Measurements from ENCODE around the gene SLCO1B3. TPM values are rescaled to one million over a fixed set of nuclear protein-coding genes. Genes with fewer than 3 reads are reported as not detected.

Gene SLCO1B3
- total RNA-seq, 1 experiment from 2014 or later, result not detected

GRCh38 chr12:20805921-20806320, 4.6 kb upstream of the SLCO1B3 start:
- CTCF ChIA-PET, result interaction anchor here (0.6 kb wide), 1 partner anchor 582 kb away, joined by 3 read pairs; no protein-coding TSS in a partner anchor
- Mint-ChIP-seq H3K4me1 (ENCODE audit: insufficient read depth, unreplicated experiment) (no peaks in the 10 kb centered on the region), H3K27me3 (ENCODE audit: insufficient read depth, unreplicated experiment) (no peaks in the 10 kb centered on the region), H3K27ac (ENCODE audit: low read depth, unreplicated experiment) (no peak overlapping the region), H3K9me3 (ENCODE audit: unreplicated experiment) (no peaks in the 10 kb centered on the region), H3K36me3 (ENCODE audit: insufficient read depth, unreplicated experiment) (no peaks in the 10 kb centered on the region), H3K4me3 (ENCODE audit: unreplicated experiment) (no peak overlapping the region)
- DNase-seq (ENCODE audit: unreplicated experiment), result no peak
- TF ChIP-seq, protein P1, sequence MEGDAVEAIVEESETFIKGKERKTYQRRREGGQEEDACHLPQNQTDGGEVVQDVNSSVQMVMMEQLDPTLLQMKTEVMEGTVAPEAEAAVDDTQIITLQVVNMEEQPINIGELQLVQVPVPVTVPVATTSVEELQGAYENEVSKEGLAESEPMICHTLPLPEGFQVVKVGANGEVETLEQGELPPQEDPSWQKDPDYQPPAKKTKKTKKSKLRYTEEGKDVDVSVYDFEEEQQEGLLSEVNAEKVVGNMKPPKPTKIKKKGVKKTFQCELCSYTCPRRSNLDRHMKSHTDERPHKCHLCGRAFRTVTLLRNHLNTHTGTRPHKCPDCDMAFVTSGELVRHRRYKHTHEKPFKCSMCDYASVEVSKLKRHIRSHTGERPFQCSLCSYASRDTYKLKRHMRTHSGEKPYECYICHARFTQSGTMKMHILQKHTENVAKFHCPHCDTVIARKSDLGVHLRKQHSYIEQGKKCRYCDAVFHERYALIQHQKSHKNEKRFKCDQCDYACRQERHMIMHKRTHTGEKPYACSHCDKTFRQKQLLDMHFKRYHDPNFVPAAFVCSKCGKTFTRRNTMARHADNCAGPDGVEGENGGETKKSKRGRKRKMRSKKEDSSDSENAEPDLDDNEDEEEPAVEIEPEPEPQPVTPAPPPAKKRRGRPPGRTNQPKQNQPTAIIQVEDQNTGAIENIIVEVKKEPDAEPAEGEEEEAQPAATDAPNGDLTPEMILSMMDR (IDR thresholded peaks at IDR 0.05; ENCODE audit: unreplicated experiment), result no peak
- BruUV-seq (replicated peaks), result no TSS peak
- POLR2A ChIA-PET, result no interaction called here
- intact Hi-C loops (cut with micrococcal nuclease), result no loop called here

GRCh38 chr12:20807192-20808080, 3.1 kb upstream of the SLCO1B3 start:
- H3K4me1 Mint-ChIP-seq (ENCODE audit: insufficient read depth, unreplicated experiment), result no peaks in the 10 kb centered on the region
- no peaks in the 10 kb centered on the region for H3K36me3 Mint-ChIP-seq (ENCODE audit: insufficient read depth, unreplicated experiment)
- DNase-seq (ENCODE audit: unreplicated experiment), result no peak
- ChIA-PET CTCF (no interaction called here), POLR2A (no interaction called here)
- H3K9me3 Mint-ChIP-seq (ENCODE audit: unreplicated experiment), result peaks cover 6% of the 10 kb centered on the region
- no TSS peak for BruUV-seq (replicated peaks)
- H3K27me3 Mint-ChIP-seq (ENCODE audit: insufficient read depth, unreplicated experiment), result no peaks in the 10 kb centered on the region
- intact Hi-C loops (cut with micrococcal nuclease), result no loop called here
- no peak overlapping the region for H3K4me3 Mint-ChIP-seq (ENCODE audit: unreplicated experiment)
- TF ChIP-seq, protein P1 (IDR thresholded peaks at IDR 0.05; ENCODE audit: unreplicated experiment), result no peak
- no peak overlapping the region for H3K27ac Mint-ChIP-seq (ENCODE audit: low read depth, unreplicated experiment)

GRCh38 chr12:20808521-20808920, 2.0 kb upstream of the SLCO1B3 start:
- Mint-ChIP-seq H3K27ac (ENCODE audit: low read depth, unreplicated experiment) (no peak overlapping the region), H3K27me3 (ENCODE audit: insufficient read depth, unreplicated experiment) (no peaks in the 10 kb centered on the region), H3K36me3 (ENCODE audit: insufficient read depth, unreplicated experiment) (no peaks in the 10 kb centered on the region), H3K4me1 (ENCODE audit: insufficient read depth, unreplicated experiment) (no peaks in the 10 kb centered on the region), H3K4me3 (ENCODE audit: unreplicated experiment) (no peak overlapping the region), H3K9me3 (ENCODE audit: unreplicated experiment) (peaks cover 8% of the 10 kb centered on the region)
- ChIA-PET POLR2A (no interaction called here), CTCF (no interaction called here)
- TF ChIP-seq, protein P1 (IDR thresholded peaks at IDR 0.05; ENCODE audit: unreplicated experiment), result no peak
- BruUV-seq (replicated peaks), result no TSS peak
- no peak for DNase-seq (ENCODE audit: unreplicated experiment)
- intact Hi-C loops (cut with micrococcal nuclease), result no loop called here

DNA sequence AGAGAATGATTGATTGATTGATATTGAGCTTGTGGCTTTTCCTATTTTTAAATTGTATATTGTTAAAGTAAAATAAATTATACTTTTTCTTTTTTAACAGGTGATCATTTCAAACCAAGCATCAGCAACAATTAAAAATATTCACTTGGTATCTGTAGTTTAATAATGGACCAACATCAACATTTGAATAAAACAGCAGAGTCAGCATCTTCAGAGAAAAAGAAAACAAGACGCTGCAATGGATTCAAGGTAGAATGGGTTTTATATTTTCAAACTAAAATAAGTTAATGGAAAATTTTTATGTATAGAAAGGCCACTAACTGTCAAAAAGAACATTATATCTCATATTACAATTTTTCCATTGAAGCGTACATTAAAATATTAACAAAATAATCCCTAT, 5.1 kb downstream of the SLCO1B3 start:
- Mint-ChIP-seq H3K9me3 (ENCODE audit: unreplicated experiment) (peaks cover 25% of the 10 kb centered on the region), H3K27me3 (ENCODE audit: insufficient read depth, unreplicated experiment) (no peaks in the 10 kb centered on the region), H3K4me3 (ENCODE audit: unreplicated experiment) (no peak overlapping the region), H3K4me1 (ENCODE audit: insufficient read depth, unreplicated experiment) (no peaks in the 10 kb centered on the region), H3K27ac (ENCODE audit: low read depth, unreplicated experiment) (no peak overlapping the region), H3K36me3 (ENCODE audit: insufficient read depth, unreplicated experiment) (no peaks in the 10 kb centered on the region)
- ChIA-PET POLR2A (no interaction called here), CTCF (no interaction called here)
- intact Hi-C loops (cut with micrococcal nuclease), result no loop called here
- no TSS peak for BruUV-seq (replicated peaks)
- no peak for DNase-seq (ENCODE audit: unreplicated experiment)
- TF ChIP-seq, protein P1 (IDR thresholded peaks at IDR 0.05; ENCODE audit: unreplicated experiment), result no peak

Data from MCF 10A (cell line).